ENCODE results near the gene PLA2G4F.

Gene PLA2G4F, protein sequence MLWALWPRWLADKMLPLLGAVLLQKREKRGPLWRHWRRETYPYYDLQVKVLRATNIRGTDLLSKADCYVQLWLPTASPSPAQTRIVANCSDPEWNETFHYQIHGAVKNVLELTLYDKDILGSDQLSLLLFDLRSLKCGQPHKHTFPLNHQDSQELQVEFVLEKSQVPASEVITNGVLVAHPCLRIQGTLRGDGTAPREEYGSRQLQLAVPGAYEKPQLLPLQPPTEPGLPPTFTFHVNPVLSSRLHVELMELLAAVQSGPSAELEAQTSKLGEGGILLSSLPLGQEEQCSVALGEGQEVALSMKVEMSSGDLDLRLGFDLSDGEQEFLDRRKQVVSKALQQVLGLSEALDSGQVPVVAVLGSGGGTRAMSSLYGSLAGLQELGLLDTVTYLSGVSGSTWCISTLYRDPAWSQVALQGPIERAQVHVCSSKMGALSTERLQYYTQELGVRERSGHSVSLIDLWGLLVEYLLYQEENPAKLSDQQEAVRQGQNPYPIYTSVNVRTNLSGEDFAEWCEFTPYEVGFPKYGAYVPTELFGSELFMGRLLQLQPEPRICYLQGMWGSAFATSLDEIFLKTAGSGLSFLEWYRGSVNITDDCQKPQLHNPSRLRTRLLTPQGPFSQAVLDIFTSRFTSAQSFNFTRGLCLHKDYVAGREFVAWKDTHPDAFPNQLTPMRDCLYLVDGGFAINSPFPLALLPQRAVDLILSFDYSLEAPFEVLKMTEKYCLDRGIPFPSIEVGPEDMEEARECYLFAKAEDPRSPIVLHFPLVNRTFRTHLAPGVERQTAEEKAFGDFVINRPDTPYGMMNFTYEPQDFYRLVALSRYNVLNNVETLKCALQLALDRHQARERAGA

DNA sequence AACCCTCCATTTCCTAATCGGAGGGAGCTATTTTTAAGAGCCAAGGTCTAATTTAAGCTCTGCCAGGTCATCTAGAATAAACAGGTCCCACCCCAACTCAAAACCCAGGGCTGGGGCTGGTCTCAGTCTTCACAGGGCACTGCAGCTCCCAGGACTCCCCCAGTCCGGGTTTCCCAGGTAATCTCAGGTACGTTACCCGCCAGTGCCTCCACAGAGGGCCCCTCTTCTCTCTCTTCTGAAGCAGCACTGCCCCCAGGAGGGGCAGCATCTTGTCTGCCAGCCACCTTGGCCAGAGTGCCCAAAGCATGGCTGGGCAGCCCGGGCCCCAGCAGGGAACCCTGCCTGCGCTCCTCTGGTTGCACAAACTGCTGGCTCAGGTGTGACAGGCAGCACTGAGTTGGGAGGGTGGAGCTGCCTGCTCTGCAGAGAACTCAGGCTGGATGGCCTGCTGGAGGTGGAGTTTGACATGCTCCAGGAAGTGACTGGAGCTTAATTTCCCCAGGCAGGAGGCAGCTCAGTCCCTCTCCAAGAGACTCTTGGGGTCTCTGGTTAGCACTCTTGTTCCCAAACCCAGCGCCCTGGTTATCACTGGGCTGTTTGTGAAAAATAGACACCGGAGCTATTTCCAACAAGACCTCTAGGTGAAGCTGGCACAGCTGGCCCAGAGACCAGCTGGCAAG is at the start of gene PLA2G4F:
PLA2G4F (minus strand) TSS at position 394 of the 680 bp plus-strand sequence; CDS start at position 307, 87 bp downstream.
- DNase-seq (ENCODE audit: low spot score), result no peak

DNA sequence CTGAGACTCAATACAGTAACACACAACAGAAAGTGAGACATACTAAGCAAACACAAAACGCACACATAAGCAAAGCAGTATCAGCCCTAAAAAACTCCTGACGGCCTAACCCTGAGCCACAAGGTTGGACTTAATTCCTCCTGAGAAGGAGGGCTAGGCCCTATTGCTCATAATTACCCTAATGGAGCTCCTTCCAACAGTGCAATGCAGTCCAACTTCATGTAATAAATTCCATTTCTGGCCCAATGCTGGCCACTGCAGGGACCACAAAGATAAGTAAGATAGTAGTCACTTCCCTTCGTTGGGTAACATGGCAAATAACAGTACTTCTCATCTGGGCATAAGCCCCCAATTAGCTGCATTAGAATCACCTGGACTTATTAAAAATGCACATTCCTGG is 47.5 kb upstream of the PLA2G4F start:
- no peak for DNase-seq (ENCODE audit: low spot score)

DNA sequence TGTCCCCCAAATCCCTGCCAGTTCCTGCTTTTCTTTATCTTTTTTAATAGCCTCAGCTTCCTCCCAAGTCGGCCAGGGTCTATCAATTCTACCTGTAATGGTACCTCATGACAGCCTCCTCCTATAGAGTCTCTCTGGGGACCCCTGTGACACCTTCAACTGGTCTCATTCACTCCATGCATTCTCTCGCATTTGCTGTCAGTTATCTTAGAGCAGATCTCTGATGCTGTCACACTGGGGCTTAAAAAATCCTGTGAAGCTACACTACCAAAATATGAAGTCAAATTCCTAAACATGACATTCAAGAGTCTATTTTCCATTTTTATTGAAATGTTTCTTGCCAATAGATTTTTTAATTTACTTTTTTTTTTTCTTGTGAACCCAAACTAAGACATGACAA is 46.2 kb upstream of the PLA2G4F start:
- no peak for DNase-seq (ENCODE audit: low spot score)

DNA sequence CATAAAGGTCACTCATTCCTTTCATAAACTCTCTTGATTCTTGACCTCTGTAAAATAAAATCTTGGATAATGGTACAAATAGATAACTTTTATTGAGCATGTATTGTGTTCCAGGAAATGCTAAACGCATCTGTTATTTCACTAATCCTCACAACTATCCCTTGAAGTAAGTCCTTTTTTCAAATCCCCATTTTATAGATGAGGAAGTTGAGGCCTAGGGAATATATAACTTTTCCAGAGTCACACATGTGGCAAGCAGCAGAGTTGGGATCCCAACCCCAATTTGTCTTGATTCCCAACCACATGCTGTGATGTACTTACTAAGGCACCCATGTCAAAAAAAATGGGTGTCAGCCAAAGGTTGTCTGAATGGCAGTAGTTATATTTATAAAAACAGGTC is 45.4 kb upstream of the PLA2G4F start:
- no peak for DNase-seq (ENCODE audit: low spot score)

DNA sequence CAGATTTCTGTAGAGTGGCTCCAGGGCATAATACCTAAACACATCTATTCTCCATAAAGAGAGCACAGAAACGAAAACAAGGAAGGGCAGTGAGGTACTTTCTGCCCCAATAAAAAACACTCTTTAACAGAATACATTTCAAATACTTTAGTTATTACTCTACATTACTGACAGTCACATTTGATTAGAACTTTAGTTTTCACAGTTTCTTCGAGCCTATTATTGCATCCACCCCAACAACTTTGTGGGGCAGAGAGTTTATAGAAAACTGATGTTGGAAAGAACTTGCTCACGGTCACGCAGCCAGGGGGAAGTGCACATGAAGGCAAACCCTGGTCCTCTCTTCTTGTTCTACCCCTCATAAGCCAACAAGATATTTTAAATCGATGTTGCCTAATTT is 42.7 kb upstream of the PLA2G4F start:
- DNase-seq (ENCODE audit: low spot score), result no peak

DNA sequence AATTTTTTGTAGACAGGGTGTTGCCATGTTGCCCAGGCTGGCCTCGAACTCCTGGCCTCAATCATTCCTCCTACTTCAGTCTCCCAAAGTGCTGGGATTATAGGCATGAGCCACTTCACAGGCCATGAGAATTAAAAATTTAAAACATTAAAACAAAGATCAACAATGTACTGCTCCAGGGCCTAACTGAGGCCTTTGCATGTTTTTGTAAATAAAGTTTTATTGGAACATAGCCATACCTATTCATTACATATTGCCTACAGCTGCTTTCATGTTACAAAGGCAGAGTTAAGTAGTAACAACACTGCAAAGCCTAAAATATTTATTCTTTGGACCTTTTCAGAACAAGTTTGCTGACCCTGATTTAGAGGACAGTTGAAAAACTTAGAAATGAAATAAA is 42.1 kb upstream of the PLA2G4F start:
- no peak for DNase-seq (ENCODE audit: low spot score)

DNA sequence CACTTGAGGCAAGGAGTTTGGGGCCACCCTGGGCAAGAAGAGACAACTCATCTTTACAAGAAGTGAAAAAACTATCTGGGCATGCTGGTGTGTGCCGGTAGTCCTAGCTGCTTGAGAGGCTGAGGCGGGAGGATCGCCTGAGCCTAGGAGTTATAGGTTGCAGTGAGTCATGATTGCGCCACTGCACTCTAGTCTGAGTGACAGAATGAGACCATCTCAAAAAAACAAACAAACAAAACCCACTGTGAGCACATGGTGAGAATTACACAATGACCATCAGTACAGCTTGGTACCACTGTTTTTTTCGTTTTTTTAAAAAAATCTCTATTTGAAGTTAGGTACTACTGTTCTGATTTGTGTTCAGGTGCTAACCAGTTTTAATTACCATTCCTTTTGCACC is 38.1 kb upstream of the PLA2G4F start:
- DNase-seq (ENCODE audit: low spot score), result no peak

DNA sequence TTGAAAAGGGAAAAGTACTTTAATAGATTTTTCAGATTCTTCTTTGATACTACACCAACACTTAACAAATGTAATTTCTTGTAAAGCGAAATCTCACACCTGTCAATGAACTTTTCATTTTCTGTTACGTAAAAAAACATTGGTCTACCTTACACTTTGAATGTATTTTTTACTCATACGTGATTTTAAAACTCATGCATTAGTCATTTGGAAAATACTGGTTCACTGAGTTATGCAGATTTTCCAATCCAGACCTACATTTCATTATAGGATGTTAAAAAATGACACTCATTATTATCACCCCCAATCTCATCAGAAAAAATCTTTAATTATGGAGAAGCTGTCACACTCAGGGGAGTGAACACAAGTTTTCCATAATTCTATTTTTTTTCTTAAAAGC is 36.9 kb upstream of the PLA2G4F start:
- DNase-seq (ENCODE audit: low spot score), result no peak

DNA sequence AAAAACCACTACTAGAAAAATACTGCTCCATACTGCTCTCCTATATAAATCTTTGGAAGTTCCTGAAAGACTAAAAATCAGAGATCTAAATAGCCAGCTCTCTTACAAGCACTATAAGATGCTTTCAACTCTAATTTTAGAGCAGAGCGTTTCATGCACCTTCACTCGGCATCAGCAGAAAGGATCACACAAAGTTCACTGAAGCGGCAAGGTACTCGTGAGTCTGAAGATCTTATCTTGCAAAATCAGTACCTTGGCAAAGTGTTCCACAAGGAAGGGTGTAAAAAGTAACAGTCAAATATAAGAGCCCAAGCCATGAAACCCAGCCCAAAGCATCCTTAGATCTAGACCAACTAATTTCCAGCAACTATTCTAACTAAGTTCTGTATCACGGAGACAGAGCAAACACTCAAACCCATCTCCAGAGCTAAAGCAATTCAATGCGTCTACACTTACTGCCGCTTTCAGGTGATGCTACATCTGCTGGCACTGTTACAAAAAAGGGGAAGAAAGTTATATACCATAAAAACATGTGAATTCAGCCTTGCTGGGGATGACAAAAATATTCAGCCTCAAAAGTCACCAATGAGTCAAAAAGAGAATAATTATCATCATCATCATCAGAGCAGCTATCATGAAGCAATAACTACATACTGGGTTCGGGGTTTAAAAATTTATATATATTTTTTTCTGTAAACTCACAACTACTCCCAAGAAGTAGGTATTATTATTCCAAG is 35.3 kb upstream of the PLA2G4F start:
- no peak for DNase-seq (ENCODE audit: low spot score)

DNA sequence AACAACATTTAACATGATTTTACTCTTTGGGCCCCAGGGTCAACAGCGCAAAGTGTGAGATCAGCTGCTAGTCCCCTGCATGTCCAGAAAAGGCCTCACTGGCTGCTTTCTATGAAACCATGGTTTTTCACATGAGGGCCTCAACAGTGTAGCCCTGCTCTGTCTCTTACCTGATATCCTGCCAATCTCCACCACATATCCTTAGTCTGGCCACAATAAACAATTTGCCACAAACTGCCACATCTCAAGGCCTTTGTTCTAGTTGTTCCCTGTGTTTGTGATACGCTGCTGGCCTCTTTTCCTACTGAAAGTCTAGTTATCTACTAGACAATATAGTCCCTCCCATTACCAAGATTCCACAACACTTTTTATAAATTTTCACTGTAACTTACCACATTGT is 33.9 kb upstream of the PLA2G4F start:
- DNase-seq (ENCODE audit: low spot score), result no peak

DNA sequence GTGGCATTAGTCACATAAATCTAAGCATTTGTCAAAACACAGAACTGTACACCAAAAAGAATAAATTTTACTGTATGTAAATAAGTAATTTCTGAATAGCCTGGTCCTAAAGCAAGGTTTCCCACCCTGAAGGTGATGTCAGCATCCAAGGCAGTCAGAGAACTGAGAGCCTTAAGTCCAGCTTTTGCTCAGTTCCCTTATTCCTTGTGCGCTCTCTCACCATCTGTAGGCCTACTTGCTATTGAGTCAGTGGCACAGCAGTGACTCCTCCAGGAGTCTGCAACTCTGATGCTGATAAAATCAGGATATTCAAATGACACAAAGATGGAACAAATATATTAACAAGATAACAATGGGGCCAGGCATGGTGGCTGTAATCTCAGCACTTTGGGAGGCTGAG is 29.4 kb upstream of the PLA2G4F start:
- no peak for DNase-seq (ENCODE audit: low spot score)

DNA sequence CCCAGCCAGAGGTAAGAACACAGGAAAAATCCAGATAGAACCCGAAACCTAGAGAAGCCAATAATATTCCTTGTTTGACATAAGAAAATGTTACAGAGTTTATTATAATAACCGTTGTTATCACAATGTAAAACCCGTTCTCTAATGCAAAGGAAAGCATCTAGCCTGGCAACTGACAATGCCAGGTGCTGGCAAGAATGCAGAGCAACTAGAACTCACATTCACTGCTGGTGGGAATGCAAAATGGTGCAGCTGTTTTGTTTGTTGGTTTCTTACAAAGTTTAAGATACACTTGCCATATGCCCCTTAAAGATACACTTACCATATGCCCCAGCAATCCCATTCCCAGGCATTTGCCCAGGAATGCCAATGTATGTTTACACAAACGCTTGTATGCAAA is 28.3 kb upstream of the PLA2G4F start:
- no peak for DNase-seq (ENCODE audit: low spot score)

DNA sequence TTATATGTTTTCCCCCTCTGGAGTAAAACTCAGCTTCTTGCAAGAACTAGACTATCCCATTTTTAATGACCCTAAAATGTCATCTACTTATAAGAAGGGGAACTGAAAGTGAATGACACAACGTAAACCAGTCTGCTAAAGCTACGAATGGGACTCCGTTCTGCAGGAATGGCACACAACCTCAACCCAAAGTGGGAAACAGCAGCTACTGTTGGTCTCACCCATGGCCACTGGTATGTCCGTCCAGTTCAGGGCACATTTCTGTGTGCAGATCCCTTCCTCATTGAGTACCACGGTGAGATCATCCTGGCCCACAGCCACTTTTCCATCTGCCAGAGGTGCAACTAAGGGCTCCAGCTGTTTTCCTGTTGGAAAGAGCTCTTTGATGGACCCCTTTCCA is 27.9 kb upstream of the PLA2G4F start:
- DNase-seq (ENCODE audit: low spot score), result no peak

DNA sequence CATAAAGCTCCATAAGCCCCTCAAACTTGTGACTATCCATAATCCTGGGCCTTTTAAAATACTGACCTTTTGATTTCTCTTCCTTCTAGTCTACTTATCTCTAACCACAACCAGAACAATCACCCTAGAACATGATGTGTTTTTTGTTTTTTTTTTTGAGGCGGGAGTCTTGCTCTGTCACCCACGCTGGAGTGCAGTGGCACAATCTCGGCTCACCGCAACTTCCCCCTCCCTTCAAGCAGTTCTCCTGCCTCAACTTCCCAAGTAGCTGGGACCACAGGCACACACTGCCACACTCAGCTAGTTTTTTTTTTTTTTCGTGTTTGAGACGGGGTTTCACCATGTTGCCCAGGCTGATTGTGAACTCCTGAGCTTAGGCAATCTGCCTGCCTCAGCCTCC is 26.5 kb upstream of the PLA2G4F start:
- DNase-seq (ENCODE audit: low spot score), result no peak

DNA sequence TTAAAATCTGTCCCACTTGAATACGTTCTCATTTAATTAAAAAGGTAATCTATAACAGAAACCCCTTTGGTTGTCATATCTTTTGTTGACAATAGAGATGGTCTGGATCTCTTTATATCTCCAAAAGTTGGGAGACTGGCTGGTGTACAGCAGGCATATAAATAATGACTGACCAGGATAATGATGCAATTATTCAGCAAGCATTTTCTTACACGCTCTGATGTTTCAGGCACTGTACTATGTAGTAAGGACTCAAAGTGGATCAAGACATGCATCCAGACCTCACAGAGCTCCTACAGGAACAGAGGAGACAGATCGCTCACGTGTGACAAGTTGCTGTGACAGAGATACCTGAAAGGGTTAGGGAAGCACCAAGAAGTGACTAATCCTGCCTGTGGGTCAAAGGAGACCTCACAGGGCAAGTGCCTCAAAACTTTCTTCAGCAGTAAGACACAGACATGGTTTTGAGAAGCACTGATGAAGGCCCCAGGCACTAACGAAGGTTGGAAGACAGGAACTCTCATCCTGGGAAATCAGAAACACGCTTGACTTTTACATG is 26.0 kb upstream of the PLA2G4F start:
- DNase-seq (ENCODE audit: low spot score), result no peak

DNA sequence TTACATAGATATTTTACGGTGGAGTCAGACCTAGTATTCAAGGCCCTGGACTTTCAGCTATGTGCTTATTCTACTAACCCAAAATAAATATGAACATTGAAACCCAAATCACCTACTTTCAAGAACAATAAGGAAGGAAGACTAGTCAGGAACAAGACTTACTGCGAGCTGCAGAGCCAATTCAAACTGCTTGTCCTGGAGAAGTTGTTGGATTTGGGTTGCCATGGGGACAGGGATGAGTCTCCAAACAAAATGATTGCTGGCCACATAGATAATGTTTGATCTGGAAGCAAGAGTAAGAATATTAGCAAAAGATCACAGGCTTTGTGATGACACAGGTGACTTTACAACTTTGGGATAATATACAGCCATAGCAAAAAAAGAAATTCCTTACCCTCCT is 21.6 kb upstream of the PLA2G4F start:
- DNase-seq (ENCODE audit: low spot score), result no peak

DNA sequence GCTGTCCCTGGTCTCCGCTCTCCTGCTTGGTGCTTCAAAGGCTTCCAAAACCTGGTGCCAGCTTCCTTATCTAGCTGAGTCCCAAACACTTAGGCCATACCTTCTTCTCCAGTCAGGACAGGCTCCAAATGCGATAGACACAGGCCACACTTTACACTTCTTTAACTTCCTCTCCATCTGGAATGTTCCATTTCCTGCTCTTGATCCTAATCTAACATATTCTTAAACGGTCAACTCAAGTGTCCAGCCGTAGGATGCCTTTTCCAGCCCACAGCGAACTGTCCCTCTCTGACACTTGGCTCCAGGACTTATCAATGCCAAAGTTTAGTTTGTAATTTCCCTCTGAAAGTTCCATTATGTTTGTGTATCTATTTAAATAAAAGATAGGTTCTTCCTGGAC is 19.2 kb upstream of the PLA2G4F start:
- no peak for DNase-seq (ENCODE audit: low spot score)

DNA sequence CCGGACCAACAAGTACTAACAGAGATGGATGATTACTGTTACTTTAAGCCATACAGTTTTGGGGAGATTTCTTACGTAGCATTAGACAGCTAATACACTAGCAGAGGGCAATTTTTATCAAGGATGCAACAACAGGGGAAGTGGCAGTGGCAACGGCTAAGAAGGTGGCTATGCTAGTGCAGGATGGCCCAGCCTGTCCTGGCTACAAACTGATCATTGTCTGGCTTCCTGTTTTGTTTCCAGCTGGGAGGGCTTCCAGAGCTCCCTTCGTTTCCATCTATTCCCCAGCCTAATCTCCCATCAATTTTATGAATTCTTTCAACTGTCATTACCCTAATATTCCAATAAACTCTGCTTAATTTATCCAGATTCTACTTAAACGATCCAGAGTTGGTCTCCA is 16.0 kb upstream of the PLA2G4F start:
- DNase-seq (ENCODE audit: low spot score), result no peak

DNA sequence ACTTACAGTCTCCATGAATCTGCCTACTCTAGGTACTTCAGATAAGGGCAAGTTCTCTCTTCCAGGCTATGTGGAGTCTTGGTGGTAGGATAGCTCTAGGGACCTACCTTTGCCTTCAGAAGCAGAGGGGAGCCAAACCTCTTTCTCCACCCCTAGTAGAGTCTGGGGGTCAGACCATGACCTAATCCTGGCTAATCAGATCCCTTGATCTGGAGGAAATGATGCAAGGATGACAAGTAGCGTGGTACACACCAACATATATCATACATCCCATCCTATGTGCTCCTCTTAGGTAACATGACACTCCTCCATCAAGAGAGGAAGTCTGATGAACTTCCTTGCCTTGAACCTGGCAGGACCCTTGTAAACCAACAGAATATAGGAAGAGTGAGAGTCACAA is 15.4 kb upstream of the PLA2G4F start:
- DNase-seq (ENCODE audit: low spot score), result no peak

DNA sequence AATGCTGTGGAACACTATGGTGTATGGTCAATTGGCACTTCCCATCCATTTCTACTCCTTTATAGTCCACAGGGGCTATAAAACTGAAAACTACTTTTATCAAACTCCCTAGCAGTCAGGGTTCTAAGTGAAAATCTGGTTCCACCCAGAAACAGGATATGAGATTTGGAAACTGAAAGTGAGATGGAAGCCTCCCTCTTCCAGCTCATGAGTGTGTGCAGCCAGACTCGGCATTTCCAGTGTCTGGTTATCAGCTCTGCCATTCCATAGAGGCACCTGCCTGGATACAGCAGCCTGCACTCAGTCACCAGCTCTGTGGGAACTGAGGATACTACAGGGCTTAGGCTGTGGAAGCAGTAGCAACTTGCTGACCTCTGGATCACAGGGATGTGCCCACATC is 14.7 kb upstream of the PLA2G4F start:
- no peak for DNase-seq (ENCODE audit: low spot score)

DNA sequence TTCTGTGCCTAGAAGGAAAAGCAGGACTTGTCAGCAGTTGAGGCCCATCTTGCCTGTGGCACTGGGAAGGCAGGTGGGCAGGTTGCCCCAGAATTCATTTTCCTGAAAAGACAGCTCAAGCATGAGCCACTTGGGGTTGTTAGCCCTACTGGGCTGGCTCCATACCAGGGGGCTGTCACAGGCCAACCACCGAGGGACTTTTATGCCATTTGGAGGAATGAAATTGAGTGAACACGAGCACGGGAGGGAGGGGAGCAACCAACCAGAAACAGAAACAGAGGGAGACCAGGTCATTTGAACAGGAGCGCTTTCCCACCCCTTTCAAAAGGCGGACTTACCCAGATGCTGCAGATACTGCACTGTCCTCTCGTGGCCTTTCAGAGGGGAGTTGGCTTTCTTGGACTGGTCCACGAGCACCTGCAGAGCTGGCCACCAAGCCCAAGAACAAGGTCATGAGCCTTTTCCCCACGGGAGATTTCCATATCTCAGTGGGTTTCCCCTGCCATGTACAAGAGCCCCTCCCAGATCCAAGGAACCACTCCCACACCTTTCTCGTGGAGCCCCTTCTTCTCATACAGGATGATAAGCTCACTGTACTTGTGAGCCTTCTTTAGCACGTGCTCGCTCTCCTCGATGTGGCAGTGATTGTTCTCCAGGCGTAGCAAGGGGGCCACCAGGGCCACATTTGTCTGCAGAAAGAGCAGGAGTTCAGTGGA is 9.9 kb upstream of the PLA2G4F start:
- DNase-seq (ENCODE audit: low spot score), result no peak
